ENCODE measurements around the gene TYW5. TPM values are rescaled to one million over a fixed set of nuclear protein-coding genes. Genes with fewer than 3 reads are reported as not detected.
"Not testable (repeated sequence)": the region's sequence is repeated elsewhere in the genome, so short reads cannot be mapped to it uniquely, and the experiment has no call there.

The TYW5 gene
- polyA plus RNA-seq, 1 donor: 13.0 TPM

- Histone ChIP-seq H3K4me1 (ENCODE audit: control insufficient read depth, insufficient read depth, low read length) (no peaks in the 10 kb centered on the region), H3K36me3 (ENCODE audit: control insufficient read depth, insufficient read depth, low read length) (peaks cover 29% of the 10 kb centered on the region), H3K27me3 (ENCODE audit: control insufficient read depth, insufficient read depth, low read length) (no peaks in the 10 kb centered on the region), H3K27ac (ENCODE audit: low read length) (no peak overlapping the region), H3K9me3 (ENCODE audit: control insufficient read depth, low read depth, low read length) (no peaks in the 10 kb centered on the region), H3K4me3 (ENCODE audit: low read length) (no peak overlapping the region)
- WGBS (ENCODE audit: insufficient coverage, low lambda C conversion rate): 14% methylated on average over 2 of the region's 2 CpGs
- no peak for DNase-seq
Observed at GRCh38 chr2:199928226-199928625, 27.1 kb downstream of the TYW5 start.

- no CpG with 5 or more reads among the region's 1 CpG for WGBS (ENCODE audit: insufficient coverage, low lambda C conversion rate)
- Histone ChIP-seq H3K4me1 (ENCODE audit: control insufficient read depth, insufficient read depth, low read length) (no peaks in the 10 kb centered on the region), H3K27ac (ENCODE audit: low read length) (no peak overlapping the region), H3K9me3 (ENCODE audit: control insufficient read depth, low read depth, low read length) (no peaks in the 10 kb centered on the region), H3K27me3 (ENCODE audit: control insufficient read depth, insufficient read depth, low read length) (no peaks in the 10 kb centered on the region), H3K4me3 (ENCODE audit: low read length) (no peak overlapping the region), H3K36me3 (ENCODE audit: control insufficient read depth, insufficient read depth, low read length) (peaks cover 19% of the 10 kb centered on the region)
- no peak for DNase-seq
Observed at GRCh38 chr2:199926806-199927205, 28.5 kb downstream of the TYW5 start.

GRCh38 chr2:199923924-199924323 is 31.4 kb downstream of the TYW5 start:
- no peaks in the 10 kb centered on the region for H3K4me1 ChIP-seq (ENCODE audit: control insufficient read depth, insufficient read depth, low read length)
- no peaks in the 10 kb centered on the region for H3K27me3 ChIP-seq (ENCODE audit: control insufficient read depth, insufficient read depth, low read length)
- no peak overlapping the region for H3K27ac ChIP-seq (ENCODE audit: low read length)
- 80% methylated on average over 1 of the region's 2 CpGs for WGBS (ENCODE audit: insufficient coverage, low lambda C conversion rate)
- no peak for DNase-seq
- no peaks in the 10 kb centered on the region for H3K9me3 ChIP-seq (ENCODE audit: control insufficient read depth, low read depth, low read length)
- peaks cover 11% of the 10 kb centered on the region for H3K36me3 ChIP-seq (ENCODE audit: control insufficient read depth, insufficient read depth, low read length)
- H3K4me3 ChIP-seq (ENCODE audit: low read length): no peak overlapping the region

DNA sequence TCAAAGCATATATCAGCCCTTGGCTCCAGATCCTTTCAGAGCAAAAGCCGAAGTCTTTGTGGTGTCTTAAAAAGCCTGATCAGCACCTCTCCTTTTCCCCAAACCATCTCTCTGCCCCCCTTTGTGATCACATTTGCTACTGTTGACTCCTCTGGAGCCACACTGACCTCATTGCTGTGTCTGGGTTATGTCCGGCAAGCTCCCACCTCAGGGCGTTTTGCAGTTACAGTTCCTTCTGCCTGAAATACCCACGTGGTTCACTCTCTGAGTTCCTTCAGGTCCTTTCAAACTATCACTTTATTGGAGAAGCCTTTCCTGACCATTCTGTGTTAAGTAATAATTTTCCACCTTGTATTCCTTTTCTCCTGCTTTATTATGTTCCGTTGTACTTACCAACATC is 32.4 kb downstream of the TYW5 start:
- no peak for DNase-seq
- no peaks in the 10 kb centered on the region for H3K9me3 ChIP-seq (ENCODE audit: control insufficient read depth, low read depth, low read length)
- H3K36me3 ChIP-seq (ENCODE audit: control insufficient read depth, insufficient read depth, low read length): peaks cover 14% of the 10 kb centered on the region
- H3K4me3 ChIP-seq (ENCODE audit: low read length): no peak overlapping the region
- no peak overlapping the region for H3K27ac ChIP-seq (ENCODE audit: low read length)
- WGBS (ENCODE audit: insufficient coverage, low lambda C conversion rate): 60% methylated on average over 2 of the region's 5 CpGs
- no peaks in the 10 kb centered on the region for H3K4me1 ChIP-seq (ENCODE audit: control insufficient read depth, insufficient read depth, low read length)
- H3K27me3 ChIP-seq (ENCODE audit: control insufficient read depth, insufficient read depth, low read length): no peaks in the 10 kb centered on the region

DNA sequence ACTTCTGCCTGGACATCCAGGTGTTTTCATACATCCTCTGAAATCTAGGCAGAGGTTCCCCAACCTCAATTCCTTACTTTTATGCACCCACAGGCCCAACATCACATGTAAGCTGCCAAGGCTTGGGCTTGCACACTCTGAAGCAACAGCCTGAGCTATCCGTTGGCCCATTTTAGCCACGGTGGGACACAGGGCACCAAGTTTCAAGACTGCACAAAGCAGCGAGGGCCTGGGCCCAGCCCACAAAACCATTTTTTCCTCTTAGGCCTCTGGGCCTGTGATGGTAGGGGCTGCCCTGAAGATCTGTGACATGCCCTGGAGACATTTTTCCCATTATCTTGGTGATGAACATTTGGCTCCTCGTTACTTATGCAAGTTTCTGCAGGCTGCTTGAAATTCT is 38.3 kb downstream of the TYW5 start:
- Histone ChIP-seq H3K9me3 (ENCODE audit: control insufficient read depth, low read depth, low read length) (peaks cover 3% of the 10 kb centered on the region), H3K27ac (ENCODE audit: low read length) (no peak overlapping the region), H3K4me3 (ENCODE audit: low read length) (no peak overlapping the region), H3K4me1 (ENCODE audit: control insufficient read depth, insufficient read depth, low read length) (peaks cover 3% of the 10 kb centered on the region), H3K36me3 (ENCODE audit: control insufficient read depth, insufficient read depth, low read length) (peaks cover 17% of the 10 kb centered on the region), H3K27me3 (ENCODE audit: control insufficient read depth, insufficient read depth, low read length) (no peaks in the 10 kb centered on the region)
- WGBS (ENCODE audit: insufficient coverage, low lambda C conversion rate): no CpG with 5 or more reads among the region's 4 CpGs
- DNase-seq: no peak

DNA sequence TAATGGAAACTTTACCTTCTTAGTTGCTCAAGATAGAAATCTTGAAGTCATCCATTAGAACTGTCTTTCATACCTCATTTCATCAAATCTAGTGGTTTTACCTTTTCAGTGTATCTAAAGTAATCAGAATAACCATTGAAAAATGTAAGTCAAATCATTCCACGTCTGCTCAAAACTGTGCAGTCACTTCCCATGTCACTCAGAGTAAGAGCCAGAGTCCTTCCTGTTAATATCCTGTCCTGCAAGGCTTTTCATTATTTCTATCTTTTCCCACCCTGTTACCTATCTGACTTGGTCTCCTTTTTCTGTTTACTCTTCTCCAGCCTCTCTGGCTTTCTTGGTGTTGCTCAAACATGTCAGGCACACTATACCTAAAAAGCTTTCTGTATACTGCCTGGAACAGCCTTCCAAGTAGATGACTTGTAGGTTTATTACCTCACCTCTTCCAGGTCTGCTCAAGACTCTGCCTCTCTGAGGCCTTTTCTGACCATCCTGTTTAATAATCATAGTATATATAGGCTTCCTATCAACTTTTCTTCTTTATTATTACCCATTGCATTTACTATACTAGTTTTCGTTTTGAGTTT is 40.8 kb downstream of the TYW5 start:
- no peaks in the 10 kb centered on the region for H3K27me3 ChIP-seq (ENCODE audit: control insufficient read depth, insufficient read depth, low read length)
- peak in 1 of 2 donors; percentile 8 for DNase-seq
- peaks cover 17% of the 10 kb centered on the region for H3K36me3 ChIP-seq (ENCODE audit: control insufficient read depth, insufficient read depth, low read length)
- H3K9me3 ChIP-seq (ENCODE audit: control insufficient read depth, low read depth, low read length): peaks cover 3% of the 10 kb centered on the region
- 43% methylated on average over 1 of the region's 2 CpGs for WGBS (ENCODE audit: insufficient coverage, low lambda C conversion rate)
- no peak overlapping the region for H3K4me3 ChIP-seq (ENCODE audit: low read length)
- no peak overlapping the region for H3K27ac ChIP-seq (ENCODE audit: low read length)
- peaks cover 3% of the 10 kb centered on the region for H3K4me1 ChIP-seq (ENCODE audit: control insufficient read depth, insufficient read depth, low read length)

DNA sequence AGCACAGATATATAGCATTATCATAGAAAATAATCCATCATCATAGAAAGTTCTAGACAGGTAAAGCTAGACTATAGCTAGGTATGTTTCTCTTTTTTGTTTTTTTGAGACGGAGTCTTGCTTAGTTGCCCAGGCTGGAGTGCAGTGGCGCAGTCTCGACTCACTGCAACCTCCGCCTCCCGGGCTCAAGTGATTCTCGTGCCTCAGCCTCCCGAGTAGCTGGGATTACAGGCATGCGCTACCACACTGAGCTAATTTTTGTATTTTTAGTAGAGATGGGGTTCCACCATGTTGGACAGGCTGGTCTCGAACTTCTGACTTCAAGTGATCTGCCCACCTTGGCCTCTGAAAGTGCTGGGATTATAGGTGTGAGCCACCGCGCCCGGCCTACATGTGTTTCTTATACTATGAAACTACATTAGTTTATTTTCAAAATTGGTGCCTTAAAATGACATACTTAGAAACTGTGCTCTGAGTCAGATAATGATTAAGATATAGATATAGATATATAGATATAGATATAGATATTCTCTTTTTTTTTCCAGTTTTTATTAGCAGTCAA is 42.7 kb downstream of the TYW5 start:
- not testable (repeated sequence) for H3K27ac ChIP-seq (ENCODE audit: low read length); H3K27me3 ChIP-seq (ENCODE audit: control insufficient read depth, insufficient read depth, low read length); H3K4me1 ChIP-seq (ENCODE audit: control insufficient read depth, insufficient read depth, low read length); H3K9me3 ChIP-seq (ENCODE audit: control insufficient read depth, low read depth, low read length); DNase-seq
- Histone ChIP-seq H3K36me3 (ENCODE audit: control insufficient read depth, insufficient read depth, low read length) (peaks cover 13% of the 10 kb centered on the region), H3K4me3 (ENCODE audit: low read length) (peak overlapping the region; percentile 98)
- WGBS (ENCODE audit: insufficient coverage, low lambda C conversion rate): 100% methylated on average over 1 of the region's 12 CpGs

GRCh38 chr2:199911877-199912161 is 43.5 kb downstream of the TYW5 start:
- peaks cover 3% of the 10 kb centered on the region for H3K4me1 ChIP-seq (ENCODE audit: control insufficient read depth, insufficient read depth, low read length)
- H3K27me3 ChIP-seq (ENCODE audit: control insufficient read depth, insufficient read depth, low read length): no peaks in the 10 kb centered on the region
- DNase-seq: no peak
- WGBS (ENCODE audit: insufficient coverage, low lambda C conversion rate): no CpG with 5 or more reads among the region's 13 CpGs
- no peaks in the 10 kb centered on the region for H3K9me3 ChIP-seq (ENCODE audit: control insufficient read depth, low read depth, low read length)
- H3K27ac ChIP-seq (ENCODE audit: low read length): peak overlapping the region; percentile 100
- peak overlapping the region; percentile 98 for H3K4me3 ChIP-seq (ENCODE audit: low read length)
- peaks cover 9% of the 10 kb centered on the region for H3K36me3 ChIP-seq (ENCODE audit: control insufficient read depth, insufficient read depth, low read length)

- DNase-seq: peak; percentile 98 to 99
- Histone ChIP-seq H3K4me1 (ENCODE audit: control insufficient read depth, insufficient read depth, low read length) (peaks cover 3% of the 10 kb centered on the region), H3K27me3 (ENCODE audit: control insufficient read depth, insufficient read depth, low read length) (no peaks in the 10 kb centered on the region), H3K36me3 (ENCODE audit: control insufficient read depth, insufficient read depth, low read length) (peaks cover 4% of the 10 kb centered on the region), H3K9me3 (ENCODE audit: control insufficient read depth, low read depth, low read length) (no peaks in the 10 kb centered on the region), H3K4me3 (ENCODE audit: low read length) (peak within 1 kb of the TSS; percentile 98), H3K27ac (ENCODE audit: low read length) (peak within 1 kb of the TSS; percentile 100)
- no CpG with 5 or more reads among the region's 85 CpGs for WGBS (ENCODE audit: insufficient coverage, low lambda C conversion rate)
Observed at GRCh38 chr2:199911052-199911876, 44.0 kb downstream of the TYW5 start, which contains the start of gene C2orf69. Gene C2orf69, plus strand, starts transcription at chr2:199911293. Its CDS starts 146 bp downstream, at chr2:199911439.

GRCh38 chr2:199910338-199911051 is 44.8 kb downstream of the TYW5 start:
- H3K9me3 ChIP-seq (ENCODE audit: control insufficient read depth, low read depth, low read length): no peaks in the 10 kb centered on the region
- WGBS (ENCODE audit: insufficient coverage, low lambda C conversion rate): 76% methylated on average over 4 of the region's 18 CpGs
- H3K27ac ChIP-seq (ENCODE audit: low read length): no peak overlapping the region
- no peaks in the 10 kb centered on the region for H3K27me3 ChIP-seq (ENCODE audit: control insufficient read depth, insufficient read depth, low read length)
- H3K36me3 ChIP-seq (ENCODE audit: control insufficient read depth, insufficient read depth, low read length): no peaks in the 10 kb centered on the region
- H3K4me1 ChIP-seq (ENCODE audit: control insufficient read depth, insufficient read depth, low read length): peaks cover 3% of the 10 kb centered on the region
- peak overlapping the region; percentile 14 for H3K4me3 ChIP-seq (ENCODE audit: low read length)
- no peak for DNase-seq

Measured in large intestine (tissue), 3 donors.